SH-SY5Y (cell line): ENCODE results near the gene C1orf105.

Experiments
- GATA2 ChIP-seq: IDR thresholded peaks from 2 replicates; pipeline ENCODE4 v1.6.1; 2011; ENCODE audit warnings: mild to moderate bottlenecking, low read depth, low read length
- GATA3 ChIP-seq: IDR thresholded peaks from 2 replicates; pipeline ENCODE4 v1.6.1; 2011; ENCODE audit warnings: low read depth, mild to moderate bottlenecking, low read length, moderate library complexity

DNA sequence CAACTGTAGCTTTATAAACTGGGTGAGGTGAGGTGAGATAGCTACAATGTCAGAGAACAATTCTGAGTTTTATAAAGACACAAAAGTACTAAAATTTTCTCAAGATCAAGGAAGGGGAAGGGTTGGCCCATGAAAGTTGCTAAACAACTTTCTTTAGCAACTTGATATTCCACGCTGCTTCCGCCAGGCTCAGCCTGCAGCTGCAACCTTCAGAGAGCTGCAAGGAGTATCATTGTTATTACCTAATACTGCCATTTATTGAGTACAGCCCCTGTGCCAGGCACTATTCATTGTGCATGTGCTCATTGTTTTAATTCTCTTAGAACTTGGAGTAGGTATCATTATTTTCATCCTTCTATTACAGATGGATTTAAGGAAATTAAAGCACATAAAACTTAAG is 78.4 kb downstream of the C1orf105 start:
- TF ChIP-seq GATA2 (no peak), GATA3 (no peak)
